Cardiac fibroblast (primary cell): ENCODE results near the gene CEP350.

ENCODE experiments used
- DNase-seq, 2 donors: peaks; one replicate each; pipeline versions ENCODE4 v3.0.0 to v3.0.0-alpha.2; 2010; ENCODE audit warnings: low read depth in 2 of 2
- H3K4me3 ChIP-seq, 2 donors: replicated peaks in 1 of 2; 1 replicate in 1 of 2; 2 replicates in 1 of 2; pipeline ENCODE4 v1.5.1; 2011; ENCODE audit warnings: low read depth in 2 of 2, low read length in 2 of 2, mild to moderate bottlenecking in 2 of 2, moderate library complexity in 1 of 2
- CTCF ChIP-seq: IDR thresholded peaks from one replicate; pipeline ENCODE4 v1.5.1; 2011; ENCODE audit warnings: low read depth, mild to moderate bottlenecking, low read length, inconsistent platforms

CEP350 gene

DNA sequence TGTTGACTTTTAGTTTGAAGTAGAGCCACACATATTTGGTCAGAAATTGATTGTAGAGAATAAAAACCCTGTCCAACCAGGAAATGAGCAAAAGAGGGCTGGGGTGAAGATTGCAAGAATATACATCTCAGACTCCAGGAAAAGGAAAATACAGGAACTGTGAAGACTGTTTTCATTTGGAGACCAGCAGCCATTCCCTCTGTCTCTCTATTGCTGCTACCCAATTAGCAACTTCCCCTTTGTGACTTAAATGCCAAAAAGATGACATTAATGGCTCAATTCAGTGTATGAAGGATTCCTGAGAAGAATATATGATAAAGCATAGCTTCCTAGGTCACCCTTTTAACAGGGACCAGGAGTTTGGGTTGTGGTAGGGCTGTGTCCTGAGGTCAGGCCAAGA lies 31.6 kb upstream of the CEP350 start:
- TF ChIP-seq CTCF, result no peak
- DNase-seq, result no peak
- no peak overlapping the region for H3K4me3 ChIP-seq

- TF ChIP-seq CTCF, result no peak
- no peak overlapping the region for H3K4me3 ChIP-seq
- DNase-seq, result no peak
Measured at GRCh38 chr1:179924268-179924667, 30.3 kb upstream of the CEP350 start.

DNA sequence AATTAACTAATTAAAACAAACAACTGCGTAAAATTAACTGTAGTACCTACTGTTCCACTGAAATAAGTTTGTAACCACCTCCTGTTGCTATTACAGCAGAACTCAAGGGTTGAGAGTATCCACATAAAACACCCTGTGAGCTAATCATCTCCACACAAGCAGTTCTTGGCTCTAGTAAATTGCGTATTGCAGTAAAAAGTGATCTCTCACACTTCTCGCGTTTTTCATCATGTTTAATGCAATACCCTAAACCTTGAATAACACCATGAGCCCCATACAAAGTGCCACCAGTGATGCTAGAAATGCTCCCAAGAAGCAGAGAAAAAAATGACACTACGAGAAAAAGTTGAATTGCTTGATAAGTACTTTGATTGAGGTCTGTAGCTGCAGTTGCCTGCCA lies 29.3 kb upstream of the CEP350 start:
- DNase-seq, result no peak
- TF ChIP-seq CTCF, result no peak
- H3K4me3 ChIP-seq, result no peak overlapping the region

DNA sequence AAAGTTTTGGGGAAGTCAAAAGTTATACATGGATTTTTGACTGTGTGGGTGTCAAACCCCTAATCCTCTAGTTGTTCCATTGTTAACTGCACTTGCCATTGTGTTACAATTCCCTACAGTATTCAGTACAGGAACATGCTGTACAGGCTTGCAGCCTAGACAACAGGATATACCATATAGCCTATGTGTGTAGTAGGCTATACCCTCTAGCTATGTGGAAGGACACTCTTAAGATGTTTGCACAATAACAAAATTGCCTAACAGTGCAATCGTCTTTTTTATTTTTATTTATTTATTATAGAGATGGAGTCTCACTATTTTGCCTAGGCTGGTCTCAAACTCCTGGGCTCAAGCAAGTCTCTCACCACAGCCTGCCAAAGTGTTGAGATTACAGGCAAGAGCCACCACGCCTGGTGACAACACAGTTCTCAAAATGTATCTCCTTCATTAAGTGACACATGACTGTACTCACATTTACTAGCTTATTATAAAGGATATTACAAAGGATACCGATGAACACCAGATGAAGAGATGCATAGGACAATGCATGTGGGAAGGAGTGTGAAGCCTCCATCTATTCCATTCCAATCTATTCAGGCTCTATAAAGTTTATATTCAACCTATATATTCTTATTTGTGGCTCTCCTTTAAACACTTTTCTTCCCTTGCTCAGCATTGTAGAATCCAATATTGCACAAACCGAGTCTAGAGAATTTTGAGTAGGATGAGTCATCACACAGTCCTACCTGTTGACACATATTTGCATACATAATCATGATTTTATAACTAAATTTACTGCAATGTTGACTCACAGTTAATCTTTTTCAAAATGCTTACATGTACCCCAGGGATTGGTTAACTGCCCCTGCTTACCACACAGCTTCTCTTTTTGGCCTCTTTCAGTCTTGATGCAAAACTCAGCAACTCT lies 28.4 kb upstream of the CEP350 start:
- DNase-seq, result peak; percentile 67 to 93
- no peak overlapping the region for H3K4me3 ChIP-seq
- no peak for TF ChIP-seq CTCF

GRCh38 chr1:179926850-179927205 lies 27.8 kb upstream of the CEP350 start:
- no peak overlapping the region for H3K4me3 ChIP-seq
- TF ChIP-seq CTCF, result no peak
- DNase-seq, result no peak

- TF ChIP-seq CTCF, result no peak
- H3K4me3 ChIP-seq, result no peak overlapping the region
- DNase-seq, result peak in 1 of 2 donors; percentile 51
Measured at GRCh38 chr1:179929955-179930798, 24.4 kb upstream of the CEP350 start.
